HepG2 (cell line): ENCODE results near the gene THAP2. TPM values are rescaled to one million over a fixed set of nuclear protein-coding genes. Genes with fewer than 3 reads are reported as not detected.

Experiments used
- CC2D1A ChIP-seq: sonication (generic); formaldehyde crosslinking; IDR thresholded peaks from 2 replicates; pipeline ENCODE4 v1.8.1; 2023; ENCODE audit warnings: mild to moderate bottlenecking, missing genetic modification reagents
- CREB1 ChIP-seq, 2 experiments: fragments of 450-650 bp in 1 of 2; IDR thresholded peaks; 2 replicates each; pipeline ENCODE4 v1.6.1; 2016 to 2017; ENCODE audit warnings: control low read depth in 1 of 2, mild to moderate bottlenecking in 1 of 2, missing compliant biosample characterization in 1 of 2, missing genetic modification characterization in 1 of 2
- GABPB1 ChIP-seq: IDR thresholded peaks from 2 replicates; pipeline ENCODE4 v1.6.1; 2016; ENCODE audit warnings: mild to moderate bottlenecking, missing genetic modification reagents, moderate library complexity, missing compliant biosample characterization
- KLF9 ChIP-seq: IDR thresholded peaks from 2 replicates; pipeline ENCODE4 v1.6.1; 2016; ENCODE audit warnings: low read depth
- MZF1 ChIP-seq: sonication (generic); formaldehyde crosslinking; IDR thresholded peaks from 2 replicates; pipeline ENCODE4 v1.8.1; 2023; ENCODE audit warnings: mild to moderate bottlenecking, missing genetic modification reagents, borderline replicate concordance
- ZBTB7B ChIP-seq: sonication (generic); formaldehyde crosslinking; IDR thresholded peaks from 2 replicates; pipeline ENCODE4 v1.4.0; 2020; ENCODE audit warnings: missing genetic modification reagents
- ZNF234 ChIP-seq: sonication (generic); formaldehyde crosslinking; conservative IDR thresholded peaks from 2 replicates; pipeline ENCODE4 v1.5.1; 2020; ENCODE audit warnings: mild to moderate bottlenecking, missing genetic modification reagents
- polyA plus RNA-seq, 8 experiments: library from polyadenylated mRNA; depleted of rRNA in 3 of 8; stranded (reverse) in 7 of 8; unstranded in 1 of 8; fragments of >200 nt; fragmentation: Illumina TruSeq in 4 of 8; extraction: Trizol in 4 of 8; gene quantifications; 2 replicates each; pipeline versions ENCODE4 v1.2.1 to v1.2.3, GENCODE V29; 2011 to 2016; ENCODE audit warnings: low read depth in 4 of 8, missing spikeins in 1 of 8, mixed read lengths in 1 of 8; ENCODE audit not compliant: insufficient read depth in 1 of 8
- total RNA-seq, 5 experiments: library from RNA; depleted of rRNA; stranded (reverse); fragments of >200 nt; fragmentation: Illumina TruSeq; extraction: Trizol; gene quantifications; 2 replicates each; pipeline ENCODE4 v1.2.3, GENCODE V29; 2016; ENCODE audit warnings: low read depth in 1 of 5
- TF ChIP-seq, protein P1 (sequence below), 2 experiments: fragments of 450-650 bp in 1 of 2; sonication (generic) in 1 of 2; formaldehyde crosslinking in 1 of 2; IDR thresholded peaks; 2 replicates each; pipeline versions ENCODE4 v1.6.1 to v1.8.0; 2016 to 2022; ENCODE audit warnings: antibody characterized with exemption in 1 of 2, mild to moderate bottlenecking in 1 of 2, missing genetic modification reagents in 1 of 2
- TF ChIP-seq, protein P2 (sequence below): sonication (generic); formaldehyde crosslinking; IDR thresholded peaks from 2 replicates; pipeline ENCODE4 v1.8.0; 2022; ENCODE audit warnings: missing genetic modification reagents, low read depth, mild to moderate bottlenecking, borderline replicate concordance
- TF ChIP-seq, protein P3 (sequence below): sonication (generic); formaldehyde crosslinking; IDR thresholded peaks from 2 replicates; pipeline ENCODE4 v1.5.1; 2020; ENCODE audit warnings: missing genetic modification reagents, mild to moderate bottlenecking, borderline replicate concordance
- TF ChIP-seq, protein P4 (sequence below): IDR thresholded peaks from 2 replicates; pipeline ENCODE4 v1.6.1; 2016; ENCODE audit warnings: missing biosample characterization, missing genetic modification reagents, low read depth
- TF ChIP-seq, protein P5 (sequence below): sonication (generic); formaldehyde crosslinking; IDR thresholded peaks from 2 replicates; pipeline ENCODE4 v1.4.0; 2020; ENCODE audit warnings: missing genetic modification reagents, borderline replicate concordance

Gene THAP2
- total and polyA plus RNA-seq, 2 of the 13 experiments (the other 11 are each of a cell fraction or from before 2014, with no cell fraction given) = 5.2 to 6.2 TPM

DNA sequence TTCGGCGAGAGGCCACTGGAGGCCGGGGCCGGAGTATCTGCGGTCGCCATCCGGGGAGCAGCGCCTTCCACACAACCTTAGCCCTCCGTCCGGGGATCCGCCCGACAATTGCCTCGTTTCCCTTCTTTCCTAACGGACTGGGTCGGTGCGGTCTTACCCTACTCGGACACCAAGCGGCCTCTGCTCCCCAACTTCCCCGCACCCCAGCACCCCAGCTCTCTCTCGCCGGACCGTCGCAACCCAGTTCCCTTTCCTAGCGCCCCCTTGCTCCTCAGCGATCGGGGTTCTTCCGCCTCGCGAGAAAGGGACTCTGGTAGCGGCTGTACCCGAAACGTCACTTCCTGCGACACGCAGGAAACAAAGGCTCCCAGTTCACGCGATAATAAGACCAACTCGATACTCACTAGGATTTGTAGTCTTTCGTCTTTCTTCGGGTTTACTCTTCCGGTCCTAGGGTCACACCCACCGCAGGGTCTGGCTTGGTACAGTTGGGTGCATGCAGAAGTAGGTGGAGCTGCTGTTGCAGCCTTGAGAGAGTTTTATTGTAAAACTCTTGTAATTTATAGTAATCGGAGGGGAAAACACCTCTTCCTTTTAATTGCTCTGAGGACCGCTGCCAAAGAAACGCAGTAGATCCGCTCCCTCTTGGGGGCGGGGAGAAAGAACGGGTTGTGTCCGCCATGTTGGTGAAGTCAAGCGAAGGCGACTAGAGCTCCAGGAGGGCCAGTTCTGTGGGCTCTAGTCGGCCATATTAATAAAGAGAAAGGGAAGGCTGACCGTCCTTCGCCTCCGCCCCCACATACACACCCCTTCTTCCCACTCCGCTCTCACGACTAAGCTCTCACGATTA, at the start of gene THAP2, which contains the start of gene ZFC3H1 (continued):
- TF ChIP-seq, protein P1, sequence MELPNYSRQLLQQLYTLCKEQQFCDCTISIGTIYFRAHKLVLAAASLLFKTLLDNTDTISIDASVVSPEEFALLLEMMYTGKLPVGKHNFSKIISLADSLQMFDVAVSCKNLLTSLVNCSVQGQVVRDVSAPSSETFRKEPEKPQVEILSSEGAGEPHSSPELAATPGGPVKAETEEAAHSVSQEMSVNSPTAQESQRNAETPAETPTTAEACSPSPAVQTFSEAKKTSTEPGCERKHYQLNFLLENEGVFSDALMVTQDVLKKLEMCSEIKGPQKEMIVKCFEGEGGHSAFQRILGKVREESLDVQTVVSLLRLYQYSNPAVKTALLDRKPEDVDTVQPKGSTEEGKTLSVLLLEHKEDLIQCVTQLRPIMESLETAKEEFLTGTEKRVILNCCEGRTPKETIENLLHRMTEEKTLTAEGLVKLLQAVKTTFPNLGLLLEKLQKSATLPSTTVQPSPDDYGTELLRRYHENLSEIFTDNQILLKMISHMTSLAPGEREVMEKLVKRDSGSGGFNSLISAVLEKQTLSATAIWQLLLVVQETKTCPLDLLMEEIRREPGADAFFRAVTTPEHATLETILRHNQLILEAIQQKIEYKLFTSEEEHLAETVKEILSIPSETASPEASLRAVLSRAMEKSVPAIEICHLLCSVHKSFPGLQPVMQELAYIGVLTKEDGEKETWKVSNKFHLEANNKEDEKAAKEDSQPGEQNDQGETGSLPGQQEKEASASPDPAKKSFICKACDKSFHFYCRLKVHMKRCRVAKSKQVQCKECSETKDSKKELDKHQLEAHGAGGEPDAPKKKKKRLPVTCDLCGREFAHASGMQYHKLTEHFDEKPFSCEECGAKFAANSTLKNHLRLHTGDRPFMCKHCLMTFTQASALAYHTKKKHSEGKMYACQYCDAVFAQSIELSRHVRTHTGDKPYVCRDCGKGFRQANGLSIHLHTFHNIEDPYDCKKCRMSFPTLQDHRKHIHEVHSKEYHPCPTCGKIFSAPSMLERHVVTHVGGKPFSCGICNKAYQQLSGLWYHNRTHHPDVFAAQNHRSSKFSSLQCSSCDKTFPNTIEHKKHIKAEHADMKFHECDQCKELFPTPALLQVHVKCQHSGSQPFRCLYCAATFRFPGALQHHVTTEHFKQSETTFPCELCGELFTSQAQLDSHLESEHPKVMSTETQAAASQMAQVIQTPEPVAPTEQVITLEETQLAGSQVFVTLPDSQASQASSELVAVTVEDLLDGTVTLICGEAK (IDR thresholded peaks at IDR 0.05) = peak; percentile 69
- TF ChIP-seq, protein P1 (CRISPR knock-in tag; IDR thresholded peaks at IDR 0.05) = no peak; the same call in 1 of the 2 replicates
- peak; percentile 94 for TF ChIP-seq CREB1 (IDR thresholded peaks at IDR 0.05)
- TF ChIP-seq CREB1 (CRISPR knock-in tag; IDR thresholded peaks at IDR 0.05) = peak; percentile 99
- 0 out of 2 replicates have a peak, but pooled peaks have one; percentile 73 for TF ChIP-seq MZF1 (CRISPR knock-in tag)
- TF ChIP-seq, protein P2, sequence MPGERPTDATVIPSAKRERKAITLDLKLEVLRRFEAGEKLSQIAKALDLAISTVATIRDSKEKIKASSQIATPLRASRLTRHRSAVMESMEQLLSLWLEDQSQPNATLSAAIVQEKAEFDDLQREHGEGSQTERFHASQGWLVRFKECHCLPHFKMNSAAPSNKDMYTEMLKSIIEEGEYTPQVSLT (CRISPR knock-in tag) = no peak
- no peak for TF ChIP-seq ZNF234 (CRISPR knock-in tag)
- TF ChIP-seq, protein P3, sequence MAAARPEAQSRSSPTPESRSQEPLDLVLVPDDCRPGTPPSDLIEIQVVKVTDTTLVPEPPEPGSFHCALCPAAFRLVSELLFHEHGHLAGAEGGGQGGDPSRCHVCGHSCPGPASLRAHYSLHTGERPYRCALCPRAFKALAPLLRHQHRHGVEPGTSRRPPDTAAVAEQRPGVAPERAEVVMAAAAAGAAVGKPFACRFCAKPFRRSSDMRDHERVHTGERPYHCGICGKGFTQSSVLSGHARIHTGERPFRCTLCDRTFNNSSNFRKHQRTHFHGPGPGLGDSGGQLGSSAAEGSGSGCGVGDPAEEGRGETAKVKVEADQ = no peak; the same call in 1 of the 2 replicates
- TF ChIP-seq CC2D1A (CRISPR knock-in tag) = no peak
- TF ChIP-seq, protein P4, sequence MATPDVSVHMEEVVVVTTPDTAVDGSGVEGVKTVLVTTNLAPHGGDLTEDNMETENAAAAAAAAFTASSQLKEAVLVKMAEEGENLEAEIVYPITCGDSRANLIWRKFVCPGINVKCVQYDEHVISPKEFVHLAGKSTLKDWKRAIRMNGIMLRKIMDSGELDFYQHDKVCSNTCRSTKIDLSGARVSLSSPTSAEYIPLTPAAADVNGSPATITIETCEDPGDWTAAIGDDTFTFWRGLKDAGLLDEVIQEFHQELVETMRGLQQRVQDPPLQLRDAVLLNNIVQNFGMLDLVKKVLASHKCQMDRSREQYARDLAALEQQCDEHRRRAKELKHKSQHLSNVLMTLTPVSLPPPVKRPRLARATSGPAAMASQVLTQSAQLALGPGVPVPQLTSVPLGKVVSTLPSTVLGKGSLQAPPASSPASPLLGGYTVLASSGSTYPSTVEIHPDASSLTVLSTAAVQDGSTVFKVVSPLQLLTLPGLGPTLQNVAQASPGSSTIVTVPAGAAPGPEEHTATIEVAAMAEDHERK (CRISPR knock-in tag) = no peak
- peak; percentile 94 for TF ChIP-seq GABPB1 (CRISPR knock-in tag)
- TF ChIP-seq, protein P5, sequence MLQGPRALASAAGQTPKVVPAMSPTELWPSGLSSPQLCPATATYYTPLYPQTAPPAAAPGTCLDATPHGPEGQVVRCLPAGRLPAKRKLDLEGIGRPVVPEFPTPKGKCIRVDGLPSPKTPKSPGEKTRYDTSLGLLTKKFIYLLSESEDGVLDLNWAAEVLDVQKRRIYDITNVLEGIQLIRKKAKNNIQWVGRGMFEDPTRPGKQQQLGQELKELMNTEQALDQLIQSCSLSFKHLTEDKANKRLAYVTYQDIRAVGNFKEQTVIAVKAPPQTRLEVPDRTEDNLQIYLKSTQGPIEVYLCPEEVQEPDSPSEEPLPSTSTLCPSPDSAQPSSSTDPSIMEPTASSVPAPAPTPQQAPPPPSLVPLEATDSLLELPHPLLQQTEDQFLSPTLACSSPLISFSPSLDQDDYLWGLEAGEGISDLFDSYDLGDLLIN (CRISPR knock-in tag) = no peak
- peak; percentile 47; the same call in 1 of the 2 replicates for TF ChIP-seq ZBTB7B
- peak; percentile 99 for TF ChIP-seq KLF9 (CRISPR knock-in tag)
